SH-SY5Y (cell line): Measurements from ENCODE around the gene ALDH9A1.

Experiments
- GATA2 ChIP-seq: IDR thresholded peaks from 2 replicates; pipeline ENCODE4 v1.6.1; 2011; ENCODE audit warnings: mild to moderate bottlenecking, low read depth, low read length
- GATA3 ChIP-seq: IDR thresholded peaks from 2 replicates; pipeline ENCODE4 v1.6.1; 2011; ENCODE audit warnings: low read depth, mild to moderate bottlenecking, low read length, moderate library complexity

DNA sequence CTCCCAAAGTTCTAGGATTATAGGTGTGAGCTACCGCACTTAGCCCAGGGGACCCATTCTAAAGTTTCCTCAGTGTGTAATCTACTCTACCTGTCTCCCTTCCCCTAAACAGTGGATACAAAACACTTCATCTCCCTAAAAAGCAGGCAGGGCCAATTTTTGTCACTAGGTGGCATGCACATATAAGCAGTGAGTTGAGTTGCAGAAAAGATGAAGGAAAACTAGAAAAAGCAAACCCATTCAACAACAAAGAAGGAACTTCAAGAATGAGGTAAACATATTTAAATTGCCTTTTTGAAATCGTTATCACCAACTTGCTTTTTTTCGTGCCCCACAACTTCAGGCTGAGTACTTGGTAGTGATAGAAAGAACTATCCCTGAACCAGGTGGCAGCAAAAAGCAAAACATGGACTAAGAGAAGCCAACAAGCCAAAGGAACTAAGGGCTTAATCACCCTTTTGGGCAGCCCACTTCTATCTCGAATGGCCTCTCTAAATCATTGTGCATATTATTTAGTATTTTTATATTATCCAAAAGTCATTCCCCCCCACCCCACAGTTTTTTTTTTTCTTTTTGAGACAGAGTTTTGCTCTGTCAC is 19.7 kb upstream of the ALDH9A1 start:
- TF ChIP-seq GATA2 (no peak), GATA3 (no peak)
